ENCODE data around the gene DDR2. TPM values are rescaled to one million over a fixed set of nuclear protein-coding genes. Genes with fewer than 3 reads are reported as not detected.

The DDR2 gene
- total and polyA plus RNA-seq, 2 donors from 2014 or later: 3.9 to 19.8 TPM

DNA sequence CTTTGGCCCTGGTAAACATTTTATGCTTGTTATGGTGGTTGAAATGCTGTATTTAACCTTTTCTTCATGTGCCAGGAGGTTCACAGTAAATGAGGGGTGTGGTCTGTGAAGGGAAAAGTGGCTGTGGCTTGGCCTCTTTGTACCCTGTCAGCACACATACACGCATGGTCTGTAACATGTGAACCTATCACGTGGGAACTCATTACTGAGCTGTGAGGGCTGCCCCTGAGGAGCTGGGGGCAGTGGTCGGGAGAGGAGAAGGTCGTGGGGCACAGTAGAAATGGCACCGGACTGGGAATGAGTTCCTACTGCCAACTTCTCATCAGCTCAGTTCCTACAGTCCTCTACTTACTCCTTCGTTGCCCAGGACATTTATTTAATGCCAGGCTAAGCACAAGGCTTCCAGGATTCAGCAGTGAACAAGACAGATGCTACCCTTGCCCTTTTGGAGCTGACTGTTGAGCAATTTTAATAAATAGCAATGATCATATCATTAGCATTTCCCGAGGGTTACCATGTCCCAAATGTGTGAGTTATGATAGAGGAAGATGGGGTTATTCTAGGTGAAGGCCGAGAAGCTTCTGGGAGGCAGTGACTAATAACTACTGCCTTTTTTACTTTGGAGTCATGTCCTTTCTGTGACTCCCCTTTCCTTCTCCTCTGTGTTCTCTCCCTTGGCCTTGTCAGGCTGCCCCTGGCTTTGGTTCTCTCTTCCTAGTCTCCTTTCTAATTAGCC is 38.8 kb downstream of the DDR2 start:
- Histone ChIP-seq H3K9ac (ENCODE audit: low read length in 3 of 3) (no peak overlapping the region), H3K4me3 (ENCODE audit: low read length in 3 of 3) (no peak overlapping the region), H3K9me3 (ENCODE audit: control insufficient read depth in 2 of 3, insufficient read depth in 1 of 3, low read length in 3 of 3) (no peaks in the 10 kb centered on the region), H3K36me3 (ENCODE audit: control insufficient read depth in 2 of 3, insufficient read depth in 3 of 3, low read length in 3 of 3) (no peaks in the 10 kb centered on the region), H3K27ac (ENCODE audit: low read depth in 2 of 2, low read length in 2 of 2) (peak overlapping the region; percentile 53 to 85), H3K27me3 (ENCODE audit: control insufficient read depth, insufficient read depth, low read length) (no peaks in the 10 kb centered on the region), H3K4me1 (ENCODE audit: control insufficient read depth in 2 of 3, insufficient read depth in 2 of 3, low read depth in 1 of 3, low read length in 3 of 3) (peaks cover 0 to 22% (median 7%) of the 10 kb centered on the region in 3 donors)
- intact Hi-C loops (cut with DNase I): no loop called here
- FAIRE-seq (no peak), DNase-seq (no peak)
- TF ChIP-seq, protein P1, sequence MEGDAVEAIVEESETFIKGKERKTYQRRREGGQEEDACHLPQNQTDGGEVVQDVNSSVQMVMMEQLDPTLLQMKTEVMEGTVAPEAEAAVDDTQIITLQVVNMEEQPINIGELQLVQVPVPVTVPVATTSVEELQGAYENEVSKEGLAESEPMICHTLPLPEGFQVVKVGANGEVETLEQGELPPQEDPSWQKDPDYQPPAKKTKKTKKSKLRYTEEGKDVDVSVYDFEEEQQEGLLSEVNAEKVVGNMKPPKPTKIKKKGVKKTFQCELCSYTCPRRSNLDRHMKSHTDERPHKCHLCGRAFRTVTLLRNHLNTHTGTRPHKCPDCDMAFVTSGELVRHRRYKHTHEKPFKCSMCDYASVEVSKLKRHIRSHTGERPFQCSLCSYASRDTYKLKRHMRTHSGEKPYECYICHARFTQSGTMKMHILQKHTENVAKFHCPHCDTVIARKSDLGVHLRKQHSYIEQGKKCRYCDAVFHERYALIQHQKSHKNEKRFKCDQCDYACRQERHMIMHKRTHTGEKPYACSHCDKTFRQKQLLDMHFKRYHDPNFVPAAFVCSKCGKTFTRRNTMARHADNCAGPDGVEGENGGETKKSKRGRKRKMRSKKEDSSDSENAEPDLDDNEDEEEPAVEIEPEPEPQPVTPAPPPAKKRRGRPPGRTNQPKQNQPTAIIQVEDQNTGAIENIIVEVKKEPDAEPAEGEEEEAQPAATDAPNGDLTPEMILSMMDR (IDR thresholded peaks at IDR 0.05; ENCODE audit: borderline replicate concordance, extremely low read depth, insufficient read depth): no peak

DNA sequence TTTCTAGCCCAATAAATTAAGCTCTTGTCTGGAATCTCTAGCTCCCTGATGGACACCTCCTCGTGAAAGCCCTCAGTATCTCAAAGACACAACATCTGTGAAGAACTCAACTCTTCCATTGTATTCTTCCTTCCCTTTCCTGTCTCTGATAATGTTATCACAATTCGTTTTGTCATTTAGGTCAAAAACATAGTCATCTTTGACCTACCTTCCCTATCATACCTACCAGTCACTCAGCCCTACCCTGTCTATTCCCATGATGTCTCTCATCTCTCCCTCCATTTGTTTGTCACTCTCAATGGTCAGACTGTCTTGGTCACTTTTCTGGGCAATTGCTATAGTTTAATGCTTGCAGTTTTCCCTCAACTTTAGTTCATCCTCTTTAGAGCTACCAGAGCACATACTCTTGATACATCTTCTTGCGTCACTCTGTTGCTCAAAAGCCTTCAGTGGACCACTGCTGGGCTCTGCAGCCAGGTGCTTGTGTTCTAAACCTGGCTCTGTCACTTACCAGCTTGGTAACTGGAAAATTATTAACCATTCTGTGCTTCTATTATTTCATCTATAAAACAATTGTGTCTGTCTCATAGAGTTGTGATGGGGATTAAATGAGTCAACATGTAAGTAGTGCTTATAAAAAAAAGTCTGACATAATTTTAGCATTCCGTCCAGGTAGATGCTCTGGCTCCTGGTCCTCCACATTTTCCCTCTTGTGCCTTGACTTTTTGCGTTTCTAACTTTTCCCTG is 39.6 kb downstream of the DDR2 start:
- no peak overlapping the region for H3K4me3 ChIP-seq (ENCODE audit: low read length in 3 of 3)
- no peaks in the 10 kb centered on the region for H3K27me3 ChIP-seq (ENCODE audit: control insufficient read depth, insufficient read depth, low read length)
- FAIRE-seq (no peak), DNase-seq (no peak)
- peaks cover 0 to 28% (median 11%) of the 10 kb centered on the region in 3 donors for H3K4me1 ChIP-seq (ENCODE audit: control insufficient read depth in 2 of 3, insufficient read depth in 2 of 3, low read depth in 1 of 3, low read length in 3 of 3)
- intact Hi-C loops (cut with DNase I): no loop called here
- H3K36me3 ChIP-seq (ENCODE audit: control insufficient read depth in 2 of 3, insufficient read depth in 3 of 3, low read length in 3 of 3): no peaks in the 10 kb centered on the region
- H3K27ac ChIP-seq (ENCODE audit: low read depth in 2 of 2, low read length in 2 of 2): peak overlapping the region; percentile 4 to 85
- H3K9ac ChIP-seq (ENCODE audit: low read length in 3 of 3): no peak overlapping the region
- TF ChIP-seq, protein P1 (IDR thresholded peaks at IDR 0.05; ENCODE audit: borderline replicate concordance, extremely low read depth, insufficient read depth): no peak
- H3K9me3 ChIP-seq (ENCODE audit: control insufficient read depth in 2 of 3, insufficient read depth in 1 of 3, low read length in 3 of 3): no peaks in the 10 kb centered on the region

DNA sequence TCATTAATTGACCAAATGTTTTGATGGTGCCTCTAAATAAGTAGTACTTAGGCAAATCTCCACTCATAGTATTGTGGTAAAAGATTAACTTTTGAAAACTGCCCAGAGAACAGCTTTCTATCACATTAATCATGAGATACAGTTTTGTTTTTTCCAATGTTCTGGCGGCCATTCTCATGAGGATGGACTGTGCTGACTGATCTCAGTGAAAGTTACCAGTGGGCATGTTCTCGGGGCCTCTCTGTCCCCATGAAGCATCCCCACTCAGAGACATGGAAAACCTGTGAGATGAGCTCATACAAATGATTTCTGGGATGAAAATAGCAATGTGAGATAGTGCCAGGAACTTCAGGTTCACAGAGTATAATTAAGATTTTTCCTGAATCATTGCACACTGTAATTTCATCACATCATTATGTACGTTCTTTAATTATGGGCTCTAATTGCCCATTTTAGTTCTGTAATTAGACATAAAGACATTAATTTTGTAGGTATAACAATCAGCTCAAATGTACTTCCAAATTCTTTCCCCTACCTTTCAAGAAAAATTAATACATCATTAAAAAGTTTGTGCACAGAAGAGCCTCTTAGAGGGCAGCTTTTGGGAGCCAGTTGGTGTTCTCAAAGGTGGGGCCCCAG is 40.5 kb downstream of the DDR2 start:
- no peak for DNase-seq
- TF ChIP-seq, protein P1 (IDR thresholded peaks at IDR 0.05; ENCODE audit: borderline replicate concordance, extremely low read depth, insufficient read depth): no peak
- Histone ChIP-seq H3K4me1 (ENCODE audit: control insufficient read depth in 2 of 3, insufficient read depth in 2 of 3, low read depth in 1 of 3, low read length in 3 of 3) (peaks cover 0 to 28% (median 14%) of the 10 kb centered on the region in 3 donors), H3K9me3 (ENCODE audit: control insufficient read depth in 2 of 3, insufficient read depth in 1 of 3, low read length in 3 of 3) (no peaks in the 10 kb centered on the region), H3K36me3 (ENCODE audit: control insufficient read depth in 2 of 3, insufficient read depth in 3 of 3, low read length in 3 of 3) (no peaks in the 10 kb centered on the region), H3K4me3 (ENCODE audit: low read length in 3 of 3) (no peak overlapping the region), H3K9ac (ENCODE audit: low read length in 3 of 3) (no peak overlapping the region), H3K27me3 (ENCODE audit: control insufficient read depth, insufficient read depth, low read length) (no peaks in the 10 kb centered on the region), H3K27ac (ENCODE audit: low read depth in 2 of 2, low read length in 2 of 2) (peak overlapping the region in 1 of 2 donors; percentile 51)
- intact Hi-C loops (cut with DNase I): no loop called here
- FAIRE-seq: no peak
